H1 (cell line): ENCODE measurements around the gene CCDC152. TPM values are rescaled to one million over a fixed set of nuclear protein-coding genes. Genes with fewer than 3 reads are reported as not detected.

Experiments
- CTCF ChIA-PET: fragments of 300-600 bp; sonication (Branson Sonifier 250); formaldehyde crosslinking; loops from one replicate; lab custom pipeline; 2021; ENCODE audit not compliant: partially characterized antibody; lab: Charles Lee
- POLR2A ChIA-PET: fragments of 300-600 bp; sonication (Branson Sonifier 250); formaldehyde crosslinking; loops from one replicate; lab custom pipeline; 2021; ENCODE audit warnings: inconsistent platforms; ENCODE audit not compliant: partially characterized antibody; lab: Charles Lee
- DNase-seq, 2 experiments: peaks; one replicate each; pipeline versions ENCODE4 v3.0.0 to v3.0.0-alpha.2; 2010 to 2022; ENCODE audit warnings: low spot score in 2 of 2, low read depth in 1 of 2, mixed read lengths in 1 of 2
- FAIRE-seq: peaks from 2 replicates; lab custom pipeline; 2011; peaks lifted over from hg19 to GRCh38; lab: Jason Lieb, UNC
- H2AFZ ChIP-seq: 2 replicates; pipeline ENCODE4 v1.8.1; 2012; ENCODE audit warnings: low read length, inconsistent platforms
- H2AK5ac ChIP-seq: 2 replicates; pipeline ENCODE4 v1.6.1; 2013; ENCODE audit warnings: low read depth, low read length
- H2BK120ac ChIP-seq: replicated peaks from 2 replicates; pipeline ENCODE3; 2013; ENCODE audit warnings: low read depth, low read length, inconsistent platforms
- H2BK12ac ChIP-seq: 2 replicates; pipeline ENCODE4 v1.6.1; 2013; ENCODE audit warnings: low read depth, low read length
- H2BK15ac ChIP-seq: 2 replicates; pipeline ENCODE4 v1.6.1; 2013; ENCODE audit warnings: low read length
- H2BK20ac ChIP-seq: 2 replicates; pipeline ENCODE4 v1.6.1; 2013; ENCODE audit warnings: low read length
- H2BK5ac ChIP-seq: 2 replicates; pipeline ENCODE4 v1.6.1; 2013; ENCODE audit warnings: low read depth, low read length
- H3K14ac ChIP-seq: 2 replicates; pipeline ENCODE4 v1.6.1; 2013; ENCODE audit warnings: inconsistent platforms; ENCODE audit not compliant: insufficient read length
- H3K18ac ChIP-seq: 2 replicates; pipeline ENCODE4 v1.6.1; 2013; ENCODE audit warnings: low read length; ENCODE audit errors: extremely low read depth
- H3K23ac ChIP-seq: 2 replicates; pipeline ENCODE4 v1.6.1; 2013; ENCODE audit warnings: inconsistent platforms; ENCODE audit not compliant: insufficient read length
- H3K23me2 ChIP-seq: 2 replicates; pipeline ENCODE4 v1.6.1; 2013; ENCODE audit warnings: low read depth, low read length
- H3K27ac ChIP-seq: 2 replicates; pipeline ENCODE4 v1.6.1; 2011; ENCODE audit warnings: low read depth, low read length, inconsistent platforms
- H3K27me3 ChIP-seq, 4 experiments: replicated peaks in 1 of 4; 1 replicate in 1 of 4; 2 replicates in 3 of 4; pipeline versions ENCODE4 v1.6.1 to v1.8.1; 2011 to 2013; ENCODE audit warnings: low read length in 3 of 4, mild to moderate bottlenecking in 3 of 4, inconsistent platforms in 2 of 4, mixed read lengths in 2 of 4, moderate library complexity in 1 of 4; ENCODE audit not compliant: control insufficient read depth in 3 of 4, insufficient read depth in 3 of 4; ENCODE audit errors: extremely low read depth in 1 of 4
- H3K36me3 ChIP-seq, 4 experiments: 2 replicates each; pipeline versions ENCODE4 v1.6.1 to v1.8.1; 2011 to 2013; ENCODE audit warnings: mild to moderate bottlenecking in 4 of 4, low read length in 3 of 4, moderate library complexity in 2 of 4, control low read depth in 1 of 4, inconsistent platforms in 1 of 4; ENCODE audit not compliant: insufficient read depth in 4 of 4, control insufficient read depth in 2 of 4
- H3K4ac ChIP-seq: replicated peaks from 2 replicates; pipeline ENCODE3; 2013; ENCODE audit warnings: low read length, low read depth, mixed read lengths, inconsistent platforms; ENCODE audit not compliant: insufficient read length
- H3K4me1 ChIP-seq, 4 experiments: replicated peaks in 1 of 4; 1 replicate in 1 of 4; 2 replicates in 3 of 4; pipeline versions ENCODE4 v1.6.1 to v1.8.1; 2011 to 2013; ENCODE audit warnings: low read length in 3 of 4, inconsistent platforms in 2 of 4, mixed read lengths in 1 of 4; ENCODE audit not compliant: insufficient read depth in 4 of 4, control insufficient read depth in 3 of 4
- H3K4me2 ChIP-seq, 2 experiments: 2 replicates each; pipeline versions ENCODE4 v1.6.1 to v1.8.1; 2011 to 2013; ENCODE audit warnings: low read depth in 2 of 2, low read length in 2 of 2, control low read depth in 1 of 2, inconsistent platforms in 1 of 2, mild to moderate bottlenecking in 1 of 2; ENCODE audit not compliant: insufficient read depth in 1 of 2
- H3K4me3 ChIP-seq, 4 experiments: fragments of 200-600, 300-600 bp in 1 of 4; sonication (generic), shearing (Covaris generic), sonication (Bioruptor Twin) in 1 of 4; 2 replicates each; pipeline versions ENCODE4 v1.5.1 to v1.8.1; 2011 to 2016; ENCODE audit warnings: low read length in 4 of 4, low read depth in 3 of 4, control low read depth in 2 of 4, inconsistent platforms in 2 of 4, mild to moderate bottlenecking in 2 of 4, mixed read lengths in 1 of 4, moderate library complexity in 1 of 4; ENCODE audit not compliant: insufficient read depth in 2 of 4; ENCODE audit errors: extremely low read depth in 1 of 4
- H3K56ac ChIP-seq: replicated peaks from 2 replicates; pipeline ENCODE3; 2013; ENCODE audit warnings: low read depth, mild to moderate bottlenecking, mixed read lengths, low read length, inconsistent platforms; ENCODE audit not compliant: insufficient read length
- H3K79me1 ChIP-seq: 2 replicates; pipeline ENCODE4 v1.6.1; 2013; ENCODE audit warnings: low read depth, low read length, control low read depth
- H3K79me2 ChIP-seq, 2 experiments: 2 replicates each; pipeline versions ENCODE4 v1.6.1 to v1.8.1; 2012 to 2013; ENCODE audit warnings: low read length in 2 of 2, mild to moderate bottlenecking in 2 of 2, inconsistent platforms in 1 of 2; ENCODE audit not compliant: insufficient read depth in 2 of 2, control insufficient read depth in 1 of 2
- H3K9ac ChIP-seq, 4 experiments: replicated peaks in 1 of 4; 1 replicate in 1 of 4; 2 replicates in 3 of 4; pipeline versions ENCODE4 v1.6.1 to v1.8.1; 2011 to 2013; ENCODE audit warnings: low read depth in 3 of 4, low read length in 3 of 4, control low read depth in 2 of 4, mild to moderate bottlenecking in 2 of 4, moderate library complexity in 2 of 4, inconsistent platforms in 1 of 4; ENCODE audit errors: extremely low read depth in 1 of 4
- H3K9me3 ChIP-seq, 2 experiments: 2 replicates each; pipeline versions ENCODE4 v1.6.1 to v1.8.1; 2012 to 2013; ENCODE audit warnings: mild to moderate bottlenecking in 2 of 2, moderate library complexity in 2 of 2, control low read depth in 1 of 2, inconsistent platforms in 1 of 2, low read depth in 1 of 2, low read length in 1 of 2, mixed read lengths in 1 of 2; ENCODE audit not compliant: insufficient read depth in 2 of 2
- H4K20me1 ChIP-seq, 2 experiments: replicated peaks in 1 of 2; 2 replicates each; pipeline versions ENCODE3 to v1.8.1; 2011 to 2013; ENCODE audit warnings: inconsistent platforms in 2 of 2, low read length in 2 of 2, mild to moderate bottlenecking in 1 of 2; ENCODE audit not compliant: insufficient read depth in 2 of 2, control insufficient read depth in 1 of 2
- H4K5ac ChIP-seq: 2 replicates; pipeline ENCODE4 v1.6.1; 2013; ENCODE audit warnings: low read length, low read depth, mixed read lengths, inconsistent platforms; ENCODE audit not compliant: insufficient read length
- H4K8ac ChIP-seq: 2 replicates; pipeline ENCODE4 v1.8.0; 2013; ENCODE audit warnings: mild to moderate bottlenecking, moderate library complexity, low read length, inconsistent platforms; ENCODE audit not compliant: insufficient read depth; ENCODE audit errors: extremely low read depth
- H4K91ac ChIP-seq: replicated peaks from 2 replicates; pipeline ENCODE3; 2013; ENCODE audit warnings: low read length, mixed read lengths, inconsistent platforms; ENCODE audit not compliant: insufficient read length
- CBX8 ChIP-seq: fragments of 300-800, 300-1000 bp; sonication (generic); IDR thresholded peaks from 2 replicates; pipeline ENCODE4 v1.7.1; 2016; ENCODE audit warnings: low read depth, low read length, borderline replicate concordance
- CHD1 ChIP-seq: IDR thresholded peaks from 2 replicates; pipeline ENCODE4 v1.6.1; 2012; ENCODE audit warnings: low read depth, low read length, improper control_type of control experiment
- FOSL1 ChIP-seq: IDR thresholded peaks from 2 replicates; pipeline ENCODE4 v1.6.1; 2011; ENCODE audit warnings: mild to moderate bottlenecking, low read depth, low read length, moderate library complexity; ENCODE audit not compliant: insufficient read depth
- RXRA ChIP-seq: IDR thresholded peaks from 2 replicates; pipeline ENCODE4 v1.6.1; 2011; ENCODE audit warnings: low read depth, mild to moderate bottlenecking, low read length, moderate library complexity; ENCODE audit not compliant: insufficient read depth
- WGBS, 2 experiments: shearing (Covaris generic) in 1 of 2; methylation state at CpG; one replicate each; pipeline versions ENCODE4 v1.1.6 to v1.1.7; 2013 to 2015; ENCODE audit warnings: low lambda C conversion rate in 2 of 2, mixed read lengths in 2 of 2, inconsistent platforms in 1 of 2, low coverage in 1 of 2, missing lambda C conversion rate in 1 of 2; ENCODE audit not compliant: insufficient replicate concordance in 2 of 2, insufficient coverage in 1 of 2, insufficient read length in 1 of 2; ENCODE audit errors: extremely low coverage in 1 of 2, missing lambda C conversion rate in 1 of 2; 5-methylcytosine and 5-hydroxymethylcytosine counted together
- polyA plus RNA-seq, 7 experiments: library from polyadenylated mRNA; depleted of rRNA in 3 of 7; stranded (reverse) in 5 of 7; unstranded in 2 of 7; fragments of >200 nt in 5 of 7; fragments of 200-250 nt in 2 of 7; gene quantifications; 1 replicate in 5 of 7; 2 replicates in 1 of 7; 4 replicates in 1 of 7; pipeline versions ENCODE4 v1.2.1 to v1.2.3, GENCODE V29; 2011 to 2013; ENCODE audit warnings: missing spikeins in 2 of 7, mixed read lengths in 2 of 7
- total RNA-seq: library from RNA; stranded (reverse); fragmentation: NEBNext Ultra II Directional; extraction: Animal tissue kit (Norgen Biotek cat#: 25700); gene quantifications from 2 replicates; pipeline ENCODE4 v1.2.1, GENCODE V29; 2021

CCDC152 gene
- total and polyA plus RNA-seq, 2 of the 8 experiments (the other 6 are each of a cell fraction or from before 2014, with no cell fraction given): 2.6 to 9.5 TPM

DNA sequence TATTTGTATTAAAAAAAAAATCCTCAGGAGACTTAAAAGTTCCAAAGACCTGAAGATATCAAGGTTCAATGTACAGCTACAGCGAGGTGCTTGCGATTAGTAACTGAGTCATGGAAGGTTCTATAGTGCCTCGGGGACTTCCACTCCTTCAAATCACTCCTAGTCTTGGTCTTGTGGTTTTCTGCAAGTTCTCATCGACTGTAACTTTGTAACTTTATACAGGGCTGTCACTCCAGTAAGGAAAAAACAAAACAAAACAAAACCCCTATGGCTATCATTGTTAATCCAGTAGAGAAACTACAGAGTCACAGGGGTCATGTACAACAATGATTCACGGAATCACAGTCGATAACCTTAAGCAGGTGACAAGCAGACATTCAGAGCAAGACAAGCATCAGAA is 94.9 kb downstream of the CCDC152 start:
- no peak overlapping the region for H3K27ac ChIP-seq
- H3K27me3 ChIP-seq: no peaks in the 10 kb centered on the region
- H2BK15ac ChIP-seq: no peak overlapping the region
- no peak overlapping the region for H3K56ac ChIP-seq
- no peak overlapping the region for H3K4me3 ChIP-seq
- TF ChIP-seq CHD1: no peak
- no peak for TF ChIP-seq CBX8
- TF ChIP-seq RXRA: no peak
- TF ChIP-seq FOSL1: no peak
- TF ChIP-seq, all 59 proteins: peak for 0
- no peak overlapping the region for H4K91ac ChIP-seq
- no peaks in the 10 kb centered on the region for H3K36me3 ChIP-seq
- no peak overlapping the region for H4K8ac ChIP-seq
- no peak overlapping the region for H2BK5ac ChIP-seq
- no peak overlapping the region for H3K18ac ChIP-seq
- no peaks in the 10 kb centered on the region for H3K79me1 ChIP-seq
- no peaks in the 10 kb centered on the region for H4K20me1 ChIP-seq
- H2BK120ac ChIP-seq: no peak overlapping the region
- no peak overlapping the region for H4K5ac ChIP-seq
- no peak overlapping the region for H3K4ac ChIP-seq
- peak overlapping the region; percentile 84; the same call in 1 of the 2 replicates for H2AFZ ChIP-seq
- POLR2A ChIA-PET: no interaction called here
- no peak overlapping the region for H3K9ac ChIP-seq
- no peaks in the 10 kb centered on the region for H3K4me1 ChIP-seq
- no peak overlapping the region for H3K23ac ChIP-seq
- CTCF ChIA-PET: interaction anchor here (0.6 to 1.0 kb wide), 2 partner anchors 25 to 84 kb away, joined by 3 to 4 read pairs; no protein-coding TSS in a partner anchor
- H3K9me3 ChIP-seq: no peaks in the 10 kb centered on the region
- H2AK5ac ChIP-seq: no peak overlapping the region
- FAIRE-seq: no peak
- no peak for DNase-seq
- no peaks in the 10 kb centered on the region for H3K23me2 ChIP-seq
- 89% methylated on average over 6 of the region's 6 CpGs; no CpG with 5 or more reads in 1 of the 2 experiments for WGBS, 2 experiments
- H2BK20ac ChIP-seq: no peak overlapping the region
- no peak overlapping the region for H3K14ac ChIP-seq
- H2BK12ac ChIP-seq: no peak overlapping the region
- no peak overlapping the region for H3K4me2 ChIP-seq
- H3K79me2 ChIP-seq: no peaks in the 10 kb centered on the region

Other genes with a start within 250 kb of the CCDC152 start
- 17.0 and 19.4 TPM in 2 replicates for gene SELENOP, start 55.1 kb downstream of the CCDC152 start, total RNA-seq
- 4.9 and 5.5 TPM in 2 replicates for gene SELENOP, start 55.1 kb downstream of the CCDC152 start, polyA plus RNA-seq (2011; rRNA removed)